AG04449 (cell line): Measurements from ENCODE around the gene SCN4B.
"Not testable (repeated sequence)": the region's sequence is repeated elsewhere in the genome, so short reads cannot be mapped to it uniquely, and the experiment has no call there.

Source experiments
- CTCF ChIA-PET: fragments of 350-600 bp; formaldehyde crosslinking; extraction: SDS; loops from one replicate; lab custom pipeline; 2021; ENCODE audit warnings: antibody characterized with exemption; lab: Yijun Ruan, JAX
- POLR2A ChIA-PET: fragments of 400-600, 350-600 bp; formaldehyde crosslinking; extraction: SDS; loops from one replicate; lab custom pipeline; 2020; ENCODE audit warnings: antibody characterized with exemption, inconsistent platforms; lab: Yijun Ruan, JAX
- DNase-seq: peaks from one replicate; pipeline ENCODE4 v3.0.0-alpha.2; 2010; ENCODE audit warnings: low read depth, low spot score
- H3K4me3 ChIP-seq: 2 replicates; pipeline ENCODE4 v1.5.1; 2011; ENCODE audit warnings: low read depth, mild to moderate bottlenecking, control low read depth, low read length
- CTCF ChIP-seq: IDR thresholded peaks from one replicate; pipeline ENCODE4 v1.5.1; 2011; ENCODE audit warnings: mild to moderate bottlenecking, moderate library complexity, low read length, control low read depth, inconsistent platforms; ENCODE audit not compliant: insufficient read depth; ENCODE audit errors: missing control alignments

Gene SCN4B

DNA sequence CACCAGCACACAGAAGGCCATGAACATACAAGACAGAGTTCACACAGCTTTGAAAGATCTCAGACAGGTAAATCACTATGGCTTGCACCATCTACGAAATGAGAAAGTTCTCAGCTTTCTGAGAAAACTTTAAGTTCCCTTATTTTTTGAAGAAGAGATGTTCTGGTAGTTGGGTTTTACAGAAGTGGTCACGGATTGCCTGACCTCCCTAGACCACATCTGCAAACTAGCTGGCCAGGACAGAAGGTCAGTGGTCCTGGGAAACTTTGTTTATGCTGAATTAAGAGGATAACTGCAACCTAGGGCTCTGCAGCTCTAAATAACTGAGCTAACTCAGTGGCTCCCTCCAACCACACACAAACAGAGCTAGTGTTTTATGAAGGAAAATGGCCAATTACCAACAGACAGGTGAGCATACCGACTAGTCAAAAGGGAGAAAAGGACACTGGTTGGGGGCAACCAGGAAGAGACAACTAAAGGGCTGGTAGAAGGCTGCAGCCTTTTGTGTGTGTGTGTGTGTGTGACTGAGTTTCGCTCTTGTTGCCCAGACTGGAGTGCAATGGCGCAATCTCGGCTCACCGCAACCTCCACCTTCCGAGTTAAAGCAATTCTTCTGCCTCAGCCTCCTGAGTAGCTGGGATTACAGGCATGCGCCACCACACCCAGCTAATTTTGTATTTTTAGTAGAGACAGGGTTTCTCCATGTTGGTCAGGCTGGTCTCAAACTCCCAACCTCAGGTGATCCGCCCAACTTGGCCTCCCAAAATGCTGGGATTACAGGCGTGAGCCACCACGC is 32.4 kb upstream of the SCN4B start:
- no peak overlapping the region for H3K4me3 ChIP-seq
- CTCF ChIA-PET: interaction anchor here (1.4 to 1.5 kb wide), 2 partner anchors 10 to 14 kb away, joined by 3 to 10 read pairs; no protein-coding TSS in a partner anchor
- DNase-seq: no peak
- POLR2A ChIA-PET: no interaction called here
- no peak for TF ChIP-seq CTCF

- DNase-seq, H3K4me3 ChIP-seq, POLR2A ChIA-PET: not testable (repeated sequence)
- CTCF ChIA-PET: interaction anchor here (1.5 kb wide), 1 partner anchor 9 kb away, joined by 3 read pairs; no protein-coding TSS in a partner anchor
These were observed 31.1 kb upstream of the SCN4B start for GRCh38 chr11:118183691-118184090.

GRCh38 chr11:118180300-118180703 is 27.7 kb upstream of the SCN4B start:
- ChIA-PET POLR2A (no interaction called here), CTCF (interaction anchor here (1.1 to 3.8 kb wide), 3 partner anchors 10 to 18 kb away, joined by 3 to 38 read pairs (median 17); no protein-coding TSS in a partner anchor)
- no peak for DNase-seq
- TF ChIP-seq CTCF: no peak
- H3K4me3 ChIP-seq: no peak overlapping the region

- no peak overlapping the region for H3K4me3 ChIP-seq
- no peak for TF ChIP-seq CTCF
- ChIA-PET POLR2A (no interaction called here), CTCF (no interaction called here)
- DNase-seq: no peak
These were observed 24.1 kb upstream of the SCN4B start for GRCh38 chr11:118176778-118177134.

- no peak within 1 kb of the TSS for H3K4me3 ChIP-seq
- no peak for DNase-seq
- ChIA-PET CTCF (no interaction called here), POLR2A (no interaction called here)
- no peak for TF ChIP-seq CTCF
These were observed 23.6 kb upstream of the SCN4B start, which contains the start of gene SCN2B for GRCh38 chr11:118175993-118176777. TSS of gene SCN2B (minus strand) at chr11:118176639. CDS start at chr11:118176431, 208 bp downstream.

- no peak for DNase-seq
- H3K4me3 ChIP-seq: no peak overlapping the region
- CTCF ChIA-PET: interaction anchor here (0.9 to 1.2 kb wide), 2 partner anchors 9 to 18 kb away, joined by 3 read pairs; no protein-coding TSS in a partner anchor
- no peak for TF ChIP-seq CTCF
- POLR2A ChIA-PET: no interaction called here
These were observed 22.7 kb upstream of the SCN4B start for GRCh38 chr11:118175031-118175992.
